GM12874 (cell line): ENCODE results near the gene RPS6KC1.

Experiments used
- TF ChIP-seq, protein P1 (sequence below): IDR thresholded peaks from 2 replicates; pipeline ENCODE4 v1.5.1; 2011; ENCODE audit warnings: low read depth, mild to moderate bottlenecking, control low read depth, low read length, moderate library complexity; ENCODE audit not compliant: insufficient read depth

Gene RPS6KC1

GRCh38 chr1:213017447-213018273, 33.4 kb upstream of the RPS6KC1 start:
- TF ChIP-seq, protein P1, sequence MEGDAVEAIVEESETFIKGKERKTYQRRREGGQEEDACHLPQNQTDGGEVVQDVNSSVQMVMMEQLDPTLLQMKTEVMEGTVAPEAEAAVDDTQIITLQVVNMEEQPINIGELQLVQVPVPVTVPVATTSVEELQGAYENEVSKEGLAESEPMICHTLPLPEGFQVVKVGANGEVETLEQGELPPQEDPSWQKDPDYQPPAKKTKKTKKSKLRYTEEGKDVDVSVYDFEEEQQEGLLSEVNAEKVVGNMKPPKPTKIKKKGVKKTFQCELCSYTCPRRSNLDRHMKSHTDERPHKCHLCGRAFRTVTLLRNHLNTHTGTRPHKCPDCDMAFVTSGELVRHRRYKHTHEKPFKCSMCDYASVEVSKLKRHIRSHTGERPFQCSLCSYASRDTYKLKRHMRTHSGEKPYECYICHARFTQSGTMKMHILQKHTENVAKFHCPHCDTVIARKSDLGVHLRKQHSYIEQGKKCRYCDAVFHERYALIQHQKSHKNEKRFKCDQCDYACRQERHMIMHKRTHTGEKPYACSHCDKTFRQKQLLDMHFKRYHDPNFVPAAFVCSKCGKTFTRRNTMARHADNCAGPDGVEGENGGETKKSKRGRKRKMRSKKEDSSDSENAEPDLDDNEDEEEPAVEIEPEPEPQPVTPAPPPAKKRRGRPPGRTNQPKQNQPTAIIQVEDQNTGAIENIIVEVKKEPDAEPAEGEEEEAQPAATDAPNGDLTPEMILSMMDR, result no peak

DNA sequence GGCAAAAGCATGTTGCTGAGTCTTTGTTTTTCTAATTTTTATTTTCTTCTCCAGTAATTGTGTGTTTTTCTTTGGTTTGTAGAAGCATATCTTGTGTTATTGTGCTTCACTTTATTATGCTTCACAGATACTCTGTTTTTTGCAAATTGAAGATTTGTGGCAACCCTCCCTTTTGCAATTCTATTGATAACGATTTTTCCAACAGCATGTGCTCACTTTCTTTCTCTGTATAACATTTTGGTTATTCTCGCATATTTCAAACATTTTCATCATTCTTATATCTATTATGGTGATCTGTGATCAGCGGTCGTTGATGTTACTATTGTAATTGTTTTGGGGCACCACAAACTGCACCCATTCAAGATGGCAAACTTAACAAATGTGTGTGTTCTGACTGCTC, 31.6 kb upstream of the RPS6KC1 start:
- TF ChIP-seq, protein P1, result no peak

DNA sequence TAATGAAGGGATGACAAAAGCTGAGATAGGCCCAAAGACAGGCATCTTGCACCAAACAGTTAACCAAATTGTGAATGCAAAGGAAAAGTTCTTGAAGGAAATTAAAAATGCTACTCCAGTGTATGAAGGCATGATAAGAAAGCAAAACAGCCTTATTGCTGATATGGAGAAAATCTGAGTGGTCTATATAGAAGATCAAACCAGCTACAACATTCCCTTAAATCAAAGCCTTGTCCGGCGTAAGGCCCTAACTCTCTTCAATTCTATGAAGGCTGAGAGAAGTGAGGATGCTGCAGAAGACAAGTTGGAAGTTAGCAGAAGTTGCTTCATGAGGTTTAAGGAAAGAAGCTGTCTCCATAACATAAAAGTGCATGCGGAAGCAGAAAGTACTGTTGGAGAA, 31.0 kb upstream of the RPS6KC1 start:
- TF ChIP-seq, protein P1, result no peak

GRCh38 chr1:213032651-213033050, 18.4 kb upstream of the RPS6KC1 start:
- TF ChIP-seq, protein P1, result no peak

- TF ChIP-seq, protein P1, result no peak
Observed at GRCh38 chr1:213034713-213035112, 16.3 kb upstream of the RPS6KC1 start.

DNA sequence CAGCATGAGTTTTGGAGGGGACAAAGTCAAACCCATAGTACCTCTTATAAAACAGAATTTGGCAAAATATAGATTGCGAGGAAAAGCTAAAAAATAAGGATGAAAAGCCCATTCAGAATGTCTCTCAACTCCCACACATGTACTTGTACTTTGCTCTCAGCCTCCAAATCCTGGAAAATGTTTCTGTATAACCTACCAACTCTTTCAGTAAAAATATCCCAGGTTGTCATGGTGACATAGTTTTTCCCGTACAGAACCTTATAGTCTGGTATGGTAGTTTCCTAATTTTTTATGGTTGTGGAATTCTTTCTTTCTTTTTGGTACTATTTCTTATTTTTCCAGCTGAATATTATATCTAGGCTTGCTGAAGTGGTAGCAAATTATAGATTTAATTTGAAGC, 15.5 kb upstream of the RPS6KC1 start:
- TF ChIP-seq, protein P1, result no peak

GRCh38 chr1:213041443-213041842, 9.6 kb upstream of the RPS6KC1 start:
- TF ChIP-seq, protein P1, result no peak
